Activated gamma-delta T cell treated with anti-CD3 and anti-CD28 coated beads, Interleukin-2, amount 50 U/mL, for 16 hours (primary cell): ENCODE measurements around the gene SH3BP1.

Experiments used
- DNase-seq: peaks from one replicate; pipeline ENCODE4 v3.0.0-alpha.2; 2020; ENCODE audit warnings: low read depth

SH3BP1 gene

GRCh38 chr22:37659066-37659896 lies 19.8 kb downstream of the SH3BP1 start:
- DNase-seq, result no peak

GRCh38 chr22:37659897-37660708 lies 20.6 kb downstream of the SH3BP1 start:
- no peak for DNase-seq

- DNase-seq, result no peak
Measured at GRCh38 chr22:37660709-37661045, 21.2 kb downstream of the SH3BP1 start.

- no peak for DNase-seq
Measured at GRCh38 chr22:37661160-37661924, 21.9 kb downstream of the SH3BP1 start.

GRCh38 chr22:37662039-37662438 lies 22.6 kb downstream of the SH3BP1 start:
- no peak for DNase-seq

- DNase-seq, result no peak
Measured at GRCh38 chr22:37663521-37664140, 24.2 kb downstream of the SH3BP1 start.

GRCh38 chr22:37664249-37665101 lies 25.0 kb downstream of the SH3BP1 start:
- no peak for DNase-seq

- DNase-seq, result no peak
Measured at GRCh38 chr22:37665487-37665886, 26.0 kb downstream of the SH3BP1 start.

GRCh38 chr22:37669586-37669985 lies 30.1 kb downstream of the SH3BP1 start:
- DNase-seq, result no peak

- DNase-seq, result no peak
Measured at GRCh38 chr22:37672206-37672919, 32.9 kb downstream of the SH3BP1 start.

- DNase-seq, result no peak
Measured at GRCh38 chr22:37672920-37673455, 33.5 kb downstream of the SH3BP1 start.

- no peak for DNase-seq
Measured at GRCh38 chr22:37674248-37674647, 34.8 kb downstream of the SH3BP1 start.

- no peak for DNase-seq
Measured at GRCh38 chr22:37674951-37675929, 35.8 kb downstream of the SH3BP1 start, which contains the start of gene LGALS1. LGALS1 (plus strand) TSS chr22:37675636; CDS start chr22:37675703, 67 bp downstream.

GRCh38 chr22:37675930-37676735 lies 36.7 kb downstream of the SH3BP1 start:
- peak; percentile 22 for DNase-seq

- DNase-seq, result peak; percentile 93
Measured at GRCh38 chr22:37676736-37677492, 37.4 kb downstream of the SH3BP1 start.

- no peak for DNase-seq
Measured at GRCh38 chr22:37677493-37677974, 38.1 kb downstream of the SH3BP1 start.

- DNase-seq, result no peak
Measured at GRCh38 chr22:37678372-37678771, 38.9 kb downstream of the SH3BP1 start.
